Measurements from ENCODE around the gene SLC25A26. TPM values are rescaled to one million over a fixed set of nuclear protein-coding genes. Genes with fewer than 3 reads are reported as not detected.

Gene SLC25A26
- total RNA-seq, 1 donor from 2014 or later, result 17.7 TPM

DNA sequence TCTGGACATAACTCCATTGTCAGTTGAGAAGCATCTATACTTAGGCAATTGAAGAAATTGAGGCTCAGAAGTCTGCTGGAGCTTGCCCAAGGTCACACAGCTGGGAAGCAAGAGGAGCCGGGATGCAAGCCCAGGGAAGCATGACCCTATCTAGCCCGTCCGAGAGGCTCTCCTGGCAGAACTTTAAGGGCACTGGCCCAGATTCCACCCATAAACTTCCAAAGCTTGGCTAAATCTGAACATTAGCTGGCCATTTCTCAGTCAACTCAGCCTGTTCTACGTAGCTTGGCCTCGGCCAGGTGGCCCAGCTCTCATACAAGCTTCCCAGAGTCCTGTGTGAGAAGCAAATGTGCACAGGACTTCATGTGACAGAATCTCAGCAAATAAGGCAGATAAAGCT lies 204.2 kb downstream of the SLC25A26 start:
- no peak for DNase-seq (ENCODE audit: extremely low spot score, unreplicated experiment)
- Mint-ChIP-seq H3K36me3 (ENCODE audit: unreplicated experiment) (peaks cover 30% of the 10 kb centered on the region), H3K4me1 (ENCODE audit: unreplicated experiment) (peaks cover 62% of the 10 kb centered on the region), H3K27ac (ENCODE audit: unreplicated experiment) (no peak overlapping the region), H3K27me3 (ENCODE audit: unreplicated experiment) (no peaks in the 10 kb centered on the region), H3K9me3 (ENCODE audit: unreplicated experiment) (peaks cover 6% of the 10 kb centered on the region), H3K4me3 (ENCODE audit: unreplicated experiment) (no peak overlapping the region)
- TF ChIP-seq, protein P1, sequence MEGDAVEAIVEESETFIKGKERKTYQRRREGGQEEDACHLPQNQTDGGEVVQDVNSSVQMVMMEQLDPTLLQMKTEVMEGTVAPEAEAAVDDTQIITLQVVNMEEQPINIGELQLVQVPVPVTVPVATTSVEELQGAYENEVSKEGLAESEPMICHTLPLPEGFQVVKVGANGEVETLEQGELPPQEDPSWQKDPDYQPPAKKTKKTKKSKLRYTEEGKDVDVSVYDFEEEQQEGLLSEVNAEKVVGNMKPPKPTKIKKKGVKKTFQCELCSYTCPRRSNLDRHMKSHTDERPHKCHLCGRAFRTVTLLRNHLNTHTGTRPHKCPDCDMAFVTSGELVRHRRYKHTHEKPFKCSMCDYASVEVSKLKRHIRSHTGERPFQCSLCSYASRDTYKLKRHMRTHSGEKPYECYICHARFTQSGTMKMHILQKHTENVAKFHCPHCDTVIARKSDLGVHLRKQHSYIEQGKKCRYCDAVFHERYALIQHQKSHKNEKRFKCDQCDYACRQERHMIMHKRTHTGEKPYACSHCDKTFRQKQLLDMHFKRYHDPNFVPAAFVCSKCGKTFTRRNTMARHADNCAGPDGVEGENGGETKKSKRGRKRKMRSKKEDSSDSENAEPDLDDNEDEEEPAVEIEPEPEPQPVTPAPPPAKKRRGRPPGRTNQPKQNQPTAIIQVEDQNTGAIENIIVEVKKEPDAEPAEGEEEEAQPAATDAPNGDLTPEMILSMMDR (IDR thresholded peaks at IDR 0.05), result no peak

DNA sequence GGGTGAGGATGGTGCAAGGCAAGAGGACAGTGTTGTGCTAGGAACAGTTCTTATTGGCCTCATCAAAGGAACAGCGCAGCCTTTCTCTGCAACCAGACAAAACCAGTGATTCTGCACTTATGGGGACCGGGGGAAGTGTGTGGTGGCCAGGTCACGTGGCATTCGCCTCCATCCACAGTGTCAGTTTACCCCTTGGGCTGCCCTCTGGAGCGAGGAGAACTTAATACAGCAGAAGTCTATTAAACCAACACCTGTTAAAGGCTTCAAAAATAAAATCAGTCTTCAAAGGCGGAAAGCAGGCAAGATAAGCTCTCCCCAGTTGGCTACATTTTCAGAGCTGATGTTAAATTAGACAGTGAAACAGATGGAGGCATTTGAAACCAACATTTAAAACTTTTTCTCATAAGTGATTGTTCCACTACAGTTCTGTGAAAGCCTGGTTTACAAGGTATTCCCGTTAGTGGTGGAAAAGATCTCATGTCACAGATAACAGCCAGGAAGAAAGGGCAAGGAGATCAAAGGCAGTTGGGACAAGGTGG lies 204.8 kb downstream of the SLC25A26 start:
- no peak overlapping the region for H3K4me3 Mint-ChIP-seq (ENCODE audit: unreplicated experiment)

DNA sequence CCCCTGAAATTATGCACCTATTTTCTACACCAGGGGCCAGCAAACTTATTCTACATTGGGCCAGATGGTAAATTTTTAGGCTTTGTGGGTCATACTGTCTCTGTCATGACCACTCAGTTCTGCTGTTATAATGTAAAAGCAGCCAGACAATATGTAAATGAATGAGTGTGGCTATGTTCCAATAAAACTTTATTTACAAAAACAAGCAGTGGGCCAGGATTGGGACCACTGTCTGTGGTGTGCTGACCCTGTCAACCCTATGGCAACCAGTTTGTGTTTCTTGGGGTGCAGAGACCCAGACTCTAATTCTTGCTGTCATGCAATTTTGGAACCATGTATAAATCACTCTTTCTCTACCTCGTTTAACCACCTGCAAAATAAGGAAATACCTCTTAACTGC lies 205.3 kb downstream of the SLC25A26 start:
- DNase-seq (ENCODE audit: extremely low spot score, unreplicated experiment), result no peak

More for the DNA sequence above, 204.8 kb downstream of the SLC25A26 start:
- DNase-seq (ENCODE audit: extremely low spot score, unreplicated experiment), result no peak
- Mint-ChIP-seq H3K4me1 (ENCODE audit: unreplicated experiment) (peaks cover 67% of the 10 kb centered on the region), H3K9me3 (ENCODE audit: unreplicated experiment) (peaks cover 6% of the 10 kb centered on the region), H3K27ac (ENCODE audit: unreplicated experiment) (peak overlapping the region; percentile 28), H3K36me3 (ENCODE audit: unreplicated experiment) (peaks cover 27% of the 10 kb centered on the region), H3K27me3 (ENCODE audit: unreplicated experiment) (no peaks in the 10 kb centered on the region)
- TF ChIP-seq, protein P1 (IDR thresholded peaks at IDR 0.05), result no peak

DNA sequence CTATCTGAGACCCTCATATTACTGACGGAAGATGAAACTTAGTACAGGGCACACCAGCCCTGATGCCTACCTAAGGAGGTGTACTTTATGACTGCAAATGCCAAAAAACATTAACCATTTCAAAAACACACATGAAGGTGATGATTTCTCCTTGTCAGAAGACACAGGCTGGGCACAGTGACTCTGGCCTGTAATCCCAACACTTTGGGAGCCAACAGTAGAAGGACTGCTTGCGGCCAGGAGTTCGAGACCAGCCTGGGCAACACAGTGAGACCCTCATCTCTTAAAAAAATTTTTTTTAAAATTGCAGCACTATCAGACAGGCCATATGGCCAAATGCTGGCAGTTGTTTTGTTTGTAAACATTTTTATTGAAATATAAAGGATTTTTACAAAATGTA lies 206.6 kb downstream of the SLC25A26 start:
- TF ChIP-seq, protein P1 (IDR thresholded peaks at IDR 0.05), result no peak
- Mint-ChIP-seq H3K9me3 (ENCODE audit: unreplicated experiment) (peaks cover 1% of the 10 kb centered on the region), H3K27ac (ENCODE audit: unreplicated experiment) (peak overlapping the region; percentile 98)

More for the DNA sequence above, 205.3 kb downstream of the SLC25A26 start:
- peaks cover 24% of the 10 kb centered on the region for H3K36me3 Mint-ChIP-seq (ENCODE audit: unreplicated experiment)
- H3K9me3 Mint-ChIP-seq (ENCODE audit: unreplicated experiment), result peaks cover 6% of the 10 kb centered on the region
- no peak overlapping the region for H3K4me3 Mint-ChIP-seq (ENCODE audit: unreplicated experiment)
- no peaks in the 10 kb centered on the region for H3K27me3 Mint-ChIP-seq (ENCODE audit: unreplicated experiment)
- peaks cover 72% of the 10 kb centered on the region for H3K4me1 Mint-ChIP-seq (ENCODE audit: unreplicated experiment)
- peak overlapping the region; percentile 28 for H3K27ac Mint-ChIP-seq (ENCODE audit: unreplicated experiment)
- TF ChIP-seq, protein P1 (IDR thresholded peaks at IDR 0.05), result no peak

DNA sequence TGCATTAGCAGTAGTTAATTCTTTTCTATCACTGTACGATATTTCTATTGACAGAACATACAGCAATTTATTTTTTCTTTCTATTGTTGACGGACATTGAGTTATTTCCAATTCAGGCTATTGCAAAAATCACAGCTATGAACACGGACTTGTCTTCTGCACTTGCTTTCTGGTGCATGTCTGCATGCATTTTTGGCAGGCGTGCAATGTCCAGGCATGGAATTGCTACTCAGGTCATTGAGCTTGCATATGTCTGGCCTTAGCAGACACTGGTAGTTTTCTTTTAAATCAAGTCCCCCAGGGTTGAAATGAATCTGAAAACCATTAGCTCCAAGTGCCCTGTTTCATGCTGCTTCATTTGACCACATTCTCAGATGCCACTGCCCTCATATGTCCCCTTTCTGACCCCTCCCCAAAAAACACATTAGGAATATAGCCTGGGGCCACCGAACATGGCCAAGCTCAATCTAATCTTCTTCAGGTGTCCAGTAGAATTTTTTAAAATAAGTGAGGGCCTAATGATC lies 207.2 kb downstream of the SLC25A26 start:
- DNase-seq (ENCODE audit: extremely low spot score, unreplicated experiment), result no peak
- Mint-ChIP-seq H3K4me1 (ENCODE audit: unreplicated experiment) (peaks cover 79% of the 10 kb centered on the region), H3K27ac (ENCODE audit: unreplicated experiment) (peak overlapping the region; percentile 98), H3K27me3 (ENCODE audit: unreplicated experiment) (no peaks in the 10 kb centered on the region), H3K4me3 (ENCODE audit: unreplicated experiment) (peak overlapping the region; percentile 52), H3K9me3 (ENCODE audit: unreplicated experiment) (no peaks in the 10 kb centered on the region), H3K36me3 (ENCODE audit: unreplicated experiment) (peaks cover 16% of the 10 kb centered on the region)
- TF ChIP-seq, protein P1 (IDR thresholded peaks at IDR 0.05), result no peak

More for the DNA sequence above, 206.6 kb downstream of the SLC25A26 start:
- no peak for DNase-seq (ENCODE audit: extremely low spot score, unreplicated experiment)
- H3K4me3 Mint-ChIP-seq (ENCODE audit: unreplicated experiment), result no peak overlapping the region
- peaks cover 76% of the 10 kb centered on the region for H3K4me1 Mint-ChIP-seq (ENCODE audit: unreplicated experiment)
- H3K27me3 Mint-ChIP-seq (ENCODE audit: unreplicated experiment), result no peaks in the 10 kb centered on the region
- peaks cover 22% of the 10 kb centered on the region for H3K36me3 Mint-ChIP-seq (ENCODE audit: unreplicated experiment)

Other genes starting within 250 kb of the SLC25A26 start
- 20.1 and 21.9 TPM in 2 replicates for gene MAGI1, start 182.1 kb upstream of the SLC25A26 start, total RNA-seq

Data from osteocyte (in vitro differentiated cells).